Right ventricle myocardium inferior (tissue), 1 donor: Measurements from ENCODE around the gene GPS1. TPM values are rescaled to one million over a fixed set of nuclear protein-coding genes. Genes with fewer than 3 reads are reported as not detected.

Experiments
- ATAC-seq: fragments of 200-7000 bp; cut with Tn5 transposase; one replicate; pipeline ENCODE4 v1.9.1; 2020; ENCODE audit warnings: mild to moderate bottlenecking, moderate library complexity
- DNase-seq: peaks from one replicate; pipeline ENCODE4 v3.0.0; 2021; ENCODE audit errors: missing footprints
- intact Hi-C: fragments of 100-400 bp; cut with DNase I; formaldehyde crosslinking; loops from one replicate; pipeline ENCODE4 v1.11.0; 2022
- total RNA-seq: library from RNA; stranded (reverse); fragmentation: NEBNext Ultra II Directional; extraction: Animal tissue kit (Norgen Biotek cat#: 25700); gene quantifications from one replicate; pipeline ENCODE4 v1.2.1, GENCODE V29; 2021
- donor health status: DM: no; HTN: yes; CAD: no; lungs with severe emphysema.

Gene GPS1
- total RNA-seq, 1 donor from 2014 or later: 80.9 TPM

DNA sequence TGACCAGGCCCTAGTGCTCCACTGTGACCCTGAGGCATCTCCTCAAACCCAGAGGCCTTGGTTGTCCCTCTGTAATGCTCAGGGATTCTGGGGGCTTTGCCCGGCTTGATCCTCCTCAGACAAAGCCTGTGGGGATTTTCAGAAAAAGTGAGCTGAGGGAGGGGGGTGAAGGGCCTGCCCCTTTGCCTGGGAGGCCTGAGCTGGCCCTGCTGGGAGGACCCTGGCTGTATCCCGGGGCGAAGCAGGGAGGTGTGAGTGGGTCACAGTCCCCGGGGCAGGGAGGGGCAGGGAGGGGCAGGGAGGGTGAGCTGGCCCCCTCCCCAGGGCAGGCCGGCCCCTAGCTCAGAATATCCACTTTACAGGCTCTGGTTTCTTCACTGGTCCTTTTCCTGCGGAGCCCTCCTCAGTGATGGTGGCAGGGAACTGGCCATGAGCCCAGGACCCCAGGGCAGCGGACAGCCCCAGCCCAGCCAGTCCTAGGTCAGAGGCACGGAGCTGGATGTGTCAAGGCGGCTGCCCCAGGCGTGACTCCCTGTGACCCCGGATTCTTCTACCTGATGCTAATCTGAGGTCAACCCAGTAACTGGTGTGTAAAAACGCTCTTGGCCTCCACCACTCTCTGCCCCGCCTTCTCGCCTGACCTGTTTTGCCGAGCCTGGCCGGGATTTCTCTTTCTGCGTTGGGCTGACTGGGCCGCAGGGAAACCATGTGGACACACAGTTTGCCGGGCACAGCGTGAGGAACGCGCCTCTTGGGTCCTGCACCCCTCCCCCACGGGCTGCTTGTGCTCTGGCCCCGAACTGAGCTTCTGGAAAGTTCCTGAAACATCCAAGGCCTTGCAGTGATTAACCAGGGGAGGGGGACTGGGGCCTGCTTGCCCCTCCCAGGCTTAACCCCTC is 52.1 kb downstream of the GPS1 start:
- intact Hi-C loops: no loop called here
- ATAC-seq: peak; percentile 20

DNA sequence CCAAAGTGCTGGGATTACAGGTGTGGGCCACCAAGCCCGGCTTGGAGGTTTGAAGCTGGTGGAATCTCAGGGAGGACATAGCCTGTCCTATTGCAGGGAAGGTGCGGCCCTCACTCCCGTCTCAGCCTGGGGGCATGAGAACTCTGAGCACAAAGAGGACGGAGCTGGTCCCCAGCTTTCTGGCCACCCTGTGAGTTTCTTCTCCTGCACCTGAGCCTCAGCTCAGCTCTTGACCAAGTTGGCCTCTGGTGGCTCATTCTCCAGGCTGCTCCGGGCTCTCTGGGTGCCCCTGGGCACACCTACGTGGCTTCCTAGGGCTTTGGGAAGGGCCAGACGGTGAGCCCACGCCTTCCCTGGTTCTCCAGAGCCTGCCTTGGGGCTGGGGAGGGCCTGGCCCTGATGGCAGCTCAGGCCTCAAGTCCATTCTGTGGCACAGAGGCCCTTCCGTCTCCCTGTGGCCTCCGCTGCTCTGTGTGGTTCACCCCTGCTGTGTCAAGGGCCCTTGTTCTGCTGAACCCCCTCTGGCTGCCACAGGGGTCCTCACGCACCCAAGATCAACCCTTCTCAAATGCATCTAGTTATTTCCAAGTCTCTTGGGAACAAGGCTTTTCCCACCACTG is 53.2 kb downstream of the GPS1 start:
- DNase-seq (no peak), ATAC-seq (no peak)
- intact Hi-C loops: no loop called here

More for the DNA sequence above, 52.1 kb downstream of the GPS1 start:
- no peak for DNase-seq

DNA sequence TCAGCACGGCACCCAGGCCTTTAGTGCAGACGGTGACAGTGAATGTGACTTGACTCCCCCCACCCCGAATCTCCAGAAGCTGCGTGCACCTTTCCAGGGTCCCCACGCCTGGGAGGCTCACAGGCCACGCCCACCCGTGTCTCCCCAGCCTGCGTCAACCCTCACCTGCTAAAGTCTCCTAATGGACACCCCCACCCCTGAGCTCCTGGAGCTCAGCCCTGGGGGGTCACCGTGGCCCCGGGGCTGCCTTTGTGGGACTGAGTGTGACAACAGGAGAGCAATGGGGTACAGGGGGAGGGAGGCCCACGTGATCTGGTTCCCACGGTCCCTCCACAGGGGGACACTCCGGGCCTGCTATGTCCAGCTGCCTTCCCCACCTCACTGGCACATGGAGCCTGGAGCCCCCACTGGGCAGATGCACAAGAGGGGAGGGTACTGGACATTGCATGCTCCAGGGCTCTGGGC is 53.8 kb downstream of the GPS1 start:
- no peak for ATAC-seq

DNA sequence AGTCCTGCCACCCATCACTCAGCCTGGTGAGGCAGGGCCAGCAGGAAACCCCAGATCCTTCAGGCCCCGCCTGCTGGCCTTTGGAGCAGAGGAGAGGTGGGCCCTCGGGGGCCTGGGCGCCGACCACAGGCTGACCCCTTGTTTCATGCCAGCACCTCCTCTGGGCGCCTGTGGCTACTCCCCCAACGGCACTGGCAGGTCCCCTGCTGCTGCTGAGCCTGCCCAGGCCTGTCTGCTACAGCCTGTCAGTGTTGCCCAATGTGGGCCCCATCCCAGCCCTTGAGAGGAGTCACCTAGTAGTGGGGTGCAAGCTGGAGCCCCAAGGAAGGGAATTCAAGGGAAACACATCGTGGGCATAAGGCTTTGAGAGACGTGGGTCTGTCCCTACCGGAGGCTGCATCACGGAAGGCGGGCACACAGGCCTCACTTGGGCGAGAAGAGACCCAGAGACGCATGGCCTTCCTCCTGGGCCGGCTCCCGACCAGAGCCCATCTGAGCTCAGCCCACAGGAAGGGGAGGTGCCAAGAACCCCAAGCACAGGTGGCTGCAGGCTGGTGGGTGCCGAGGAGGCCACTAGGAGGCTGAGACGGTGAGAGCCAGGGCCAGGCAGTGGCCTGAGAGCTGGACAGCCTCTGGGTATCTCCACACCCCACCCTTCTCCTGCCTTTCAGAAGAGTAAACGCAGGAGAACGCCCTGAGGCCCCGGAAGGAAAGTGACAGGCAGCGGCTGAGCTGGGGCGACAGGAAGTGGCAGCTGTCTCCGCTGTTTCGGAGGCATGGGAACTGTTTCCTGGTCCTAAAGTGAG is 54.4 kb downstream of the GPS1 start:
- ATAC-seq (peak; percentile 35), DNase-seq (no peak)
- intact Hi-C loops: no loop called here

More for the DNA sequence above, 53.8 kb downstream of the GPS1 start:
- DNase-seq: no peak
- intact Hi-C loops: no loop called here

DNA sequence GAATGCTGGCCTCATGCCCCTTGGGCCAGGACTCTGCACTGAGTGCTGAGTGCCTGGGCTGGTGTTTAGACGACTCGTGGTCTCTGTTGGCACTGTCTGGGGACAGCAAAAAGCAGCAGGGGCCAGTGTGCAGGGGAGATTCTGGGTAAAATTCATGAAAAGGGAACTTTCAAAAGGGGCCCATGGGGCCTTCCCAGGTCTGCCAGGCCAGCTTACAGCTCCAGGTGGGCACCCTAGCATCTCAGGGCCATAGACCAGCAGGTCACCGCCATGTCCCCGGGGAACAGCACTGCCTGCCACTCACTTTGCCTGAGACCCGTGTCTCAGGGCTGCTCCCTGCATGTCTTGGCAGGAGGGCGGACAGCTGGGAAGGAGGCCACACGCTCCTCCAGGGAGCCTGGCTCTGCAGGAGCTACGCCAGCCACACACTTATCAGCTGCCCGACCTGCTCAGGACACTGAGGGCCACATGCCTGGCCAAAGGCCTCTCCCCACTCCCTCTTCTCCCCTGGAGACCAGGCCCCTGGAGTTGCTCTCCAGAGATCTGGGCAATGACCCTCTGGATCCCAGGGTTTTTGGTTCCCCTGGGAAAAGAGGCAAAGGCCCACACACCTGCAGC is 55.1 kb downstream of the GPS1 start:
- intact Hi-C loops: no loop called here
- ATAC-seq (peak; percentile 15), DNase-seq (peak; percentile 78)

Other genes with a start within 250 kb of the GPS1 start
- not detected for gene GCGR, start 247.7 kb upstream of the GPS1 start, total RNA-seq
- 109 TPM for gene MCRIP1, start 218.6 kb upstream of the GPS1 start, total RNA-seq
- gene PPP1R27, start 216.8 kb upstream of the GPS1 start, total RNA-seq: not detected
- 355 TPM for gene P4HB, start 191.4 kb upstream of the GPS1 start, total RNA-seq
- 126 TPM for gene ARHGDIA, start 180.6 kb upstream of the GPS1 start, total RNA-seq
- 35.5 TPM for gene ALYREF, start 160.3 kb upstream of the GPS1 start, total RNA-seq
- gene ANAPC11, start 160.2 kb upstream of the GPS1 start, total RNA-seq: 179 TPM
- gene NPB, start 149.7 kb upstream of the GPS1 start, total RNA-seq: 0.38 TPM
- 31.0 TPM for gene PCYT2, start 140.5 kb upstream of the GPS1 start, total RNA-seq
- gene SIRT7, start 133.7 kb upstream of the GPS1 start, total RNA-seq: 6.2 TPM
- gene MAFG, start 124.2 kb upstream of the GPS1 start, total RNA-seq: 26.2 TPM
- 6.2 TPM for gene PYCR1, start 114.6 kb upstream of the GPS1 start, total RNA-seq
- gene MYADML2, start 104.7 kb upstream of the GPS1 start, total RNA-seq: 3.7 TPM
- 0.89 TPM for gene NOTUM, start 90.7 kb upstream of the GPS1 start, total RNA-seq
- gene ASPSCR1, start 74.3 kb upstream of the GPS1 start, total RNA-seq: 25.5 TPM
- gene CENPX, start 29.0 kb upstream of the GPS1 start, total RNA-seq: 30.5 TPM
- 5.3 TPM for gene LRRC45, start 28.6 kb upstream of the GPS1 start, total RNA-seq
- 2.2 TPM for gene RAC3, start 20.2 kb upstream of the GPS1 start, total RNA-seq
- gene DCXR, start 14.2 kb upstream of the GPS1 start, total RNA-seq: 175 TPM
- 19.3 TPM for gene RFNG, start 87 bp upstream of the GPS1 start, total RNA-seq
- gene DUS1L, start 13.9 kb downstream of the GPS1 start, total RNA-seq: 59.3 TPM
- 46.6 TPM for gene FASN, start 46.3 kb downstream of the GPS1 start, total RNA-seq
- 7.9 TPM for gene CCDC57, start 160.9 kb downstream of the GPS1 start, total RNA-seq
- gene SLC16A3, start 177.1 kb downstream of the GPS1 start, total RNA-seq: 10.4 TPM
- gene CSNK1D, start 221.8 kb downstream of the GPS1 start, total RNA-seq: 62.6 TPM